ENCODE measurements around the gene RESP18.

DNA sequence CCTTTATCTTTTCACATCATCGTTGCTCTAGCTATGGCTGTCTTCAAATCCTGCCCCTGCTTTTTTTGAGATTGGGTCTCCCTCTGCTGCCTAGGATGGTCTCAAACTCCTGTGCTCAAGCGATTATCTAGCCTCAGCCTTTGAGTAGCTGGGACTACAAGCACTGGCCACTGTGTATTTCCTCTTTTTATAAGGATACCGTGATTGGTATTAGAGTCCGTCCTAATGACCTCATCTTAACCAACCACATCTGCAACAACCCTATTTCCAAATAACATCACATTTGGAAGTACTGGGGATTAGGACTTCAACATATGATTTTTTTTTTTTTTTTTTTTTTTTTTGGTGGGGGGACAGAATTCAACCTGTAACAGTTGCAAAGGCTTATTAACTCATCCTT, 9.1 kb downstream of the RESP18 start:
- TF ChIP-seq RAD21 (conservative IDR thresholded peaks at IDR 0.05) (no peak), TAF1 (IDR thresholded peaks at IDR 0.05; ENCODE audit: low read depth) (no peak), POLR2AphosphoS5 (IDR thresholded peaks at IDR 0.05) (no peak), SMC3 (conservative IDR thresholded peaks at IDR 0.05; ENCODE audit: poor library complexity) (no peak)
- TF ChIP-seq, protein P1, sequence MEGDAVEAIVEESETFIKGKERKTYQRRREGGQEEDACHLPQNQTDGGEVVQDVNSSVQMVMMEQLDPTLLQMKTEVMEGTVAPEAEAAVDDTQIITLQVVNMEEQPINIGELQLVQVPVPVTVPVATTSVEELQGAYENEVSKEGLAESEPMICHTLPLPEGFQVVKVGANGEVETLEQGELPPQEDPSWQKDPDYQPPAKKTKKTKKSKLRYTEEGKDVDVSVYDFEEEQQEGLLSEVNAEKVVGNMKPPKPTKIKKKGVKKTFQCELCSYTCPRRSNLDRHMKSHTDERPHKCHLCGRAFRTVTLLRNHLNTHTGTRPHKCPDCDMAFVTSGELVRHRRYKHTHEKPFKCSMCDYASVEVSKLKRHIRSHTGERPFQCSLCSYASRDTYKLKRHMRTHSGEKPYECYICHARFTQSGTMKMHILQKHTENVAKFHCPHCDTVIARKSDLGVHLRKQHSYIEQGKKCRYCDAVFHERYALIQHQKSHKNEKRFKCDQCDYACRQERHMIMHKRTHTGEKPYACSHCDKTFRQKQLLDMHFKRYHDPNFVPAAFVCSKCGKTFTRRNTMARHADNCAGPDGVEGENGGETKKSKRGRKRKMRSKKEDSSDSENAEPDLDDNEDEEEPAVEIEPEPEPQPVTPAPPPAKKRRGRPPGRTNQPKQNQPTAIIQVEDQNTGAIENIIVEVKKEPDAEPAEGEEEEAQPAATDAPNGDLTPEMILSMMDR (IDR thresholded peaks at IDR 0.05; ENCODE audit: poor library complexity, severe bottlenecking), result no peak
- TF ChIP-seq, protein P2, sequence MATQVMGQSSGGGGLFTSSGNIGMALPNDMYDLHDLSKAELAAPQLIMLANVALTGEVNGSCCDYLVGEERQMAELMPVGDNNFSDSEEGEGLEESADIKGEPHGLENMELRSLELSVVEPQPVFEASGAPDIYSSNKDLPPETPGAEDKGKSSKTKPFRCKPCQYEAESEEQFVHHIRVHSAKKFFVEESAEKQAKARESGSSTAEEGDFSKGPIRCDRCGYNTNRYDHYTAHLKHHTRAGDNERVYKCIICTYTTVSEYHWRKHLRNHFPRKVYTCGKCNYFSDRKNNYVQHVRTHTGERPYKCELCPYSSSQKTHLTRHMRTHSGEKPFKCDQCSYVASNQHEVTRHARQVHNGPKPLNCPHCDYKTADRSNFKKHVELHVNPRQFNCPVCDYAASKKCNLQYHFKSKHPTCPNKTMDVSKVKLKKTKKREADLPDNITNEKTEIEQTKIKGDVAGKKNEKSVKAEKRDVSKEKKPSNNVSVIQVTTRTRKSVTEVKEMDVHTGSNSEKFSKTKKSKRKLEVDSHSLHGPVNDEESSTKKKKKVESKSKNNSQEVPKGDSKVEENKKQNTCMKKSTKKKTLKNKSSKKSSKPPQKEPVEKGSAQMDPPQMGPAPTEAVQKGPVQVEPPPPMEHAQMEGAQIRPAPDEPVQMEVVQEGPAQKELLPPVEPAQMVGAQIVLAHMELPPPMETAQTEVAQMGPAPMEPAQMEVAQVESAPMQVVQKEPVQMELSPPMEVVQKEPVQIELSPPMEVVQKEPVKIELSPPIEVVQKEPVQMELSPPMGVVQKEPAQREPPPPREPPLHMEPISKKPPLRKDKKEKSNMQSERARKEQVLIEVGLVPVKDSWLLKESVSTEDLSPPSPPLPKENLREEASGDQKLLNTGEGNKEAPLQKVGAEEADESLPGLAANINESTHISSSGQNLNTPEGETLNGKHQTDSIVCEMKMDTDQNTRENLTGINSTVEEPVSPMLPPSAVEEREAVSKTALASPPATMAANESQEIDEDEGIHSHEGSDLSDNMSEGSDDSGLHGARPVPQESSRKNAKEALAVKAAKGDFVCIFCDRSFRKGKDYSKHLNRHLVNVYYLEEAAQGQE (IDR thresholded peaks at IDR 0.05; ENCODE audit: borderline replicate concordance), result no peak
